Endothelial cell of umbilical vein (primary cell): Measurements from ENCODE around the gene DR1. TPM values are rescaled to one million over a fixed set of nuclear protein-coding genes. Genes with fewer than 3 reads are reported as not detected.

Source experiments
- BruUV-seq: library from RNA; stranded (reverse); fragments of 400-500 nt; replicated peaks from 2 replicates; lab custom pipeline; 2021; lab: Mats Ljungman, UMichigan
- CTCF ChIA-PET: fragments of 300-600, 350-600 bp; sonication (Branson Sonifier 250); formaldehyde crosslinking; loops from one replicate; lab custom pipeline; 2021; ENCODE audit warnings: antibody characterized with exemption, inconsistent platforms; lab: Charles Lee
- POLR2A ChIA-PET: fragments of 300-600, 350-600 bp; sonication (Branson Sonifier 250); formaldehyde crosslinking; loops from one replicate; lab custom pipeline; 2021; ENCODE audit warnings: antibody characterized with exemption, inconsistent platforms; lab: Charles Lee
- DNase-seq: peaks from one replicate; pipeline ENCODE4 v3.0.0-alpha.2; 2011; ENCODE audit warnings: low read depth, low spot score
- FAIRE-seq: peaks from 2 replicates; lab custom pipeline; 2011; peaks lifted over from hg19 to GRCh38; lab: Jason Lieb, UNC
- H2AFZ ChIP-seq: 2 replicates; pipeline ENCODE4 v1.6.0; 2012; ENCODE audit warnings: low read depth, low read length, control low read depth, inconsistent platforms
- H3K27ac ChIP-seq: 2 replicates; pipeline ENCODE4 v1.5.1; 2011; ENCODE audit warnings: low read depth, mild to moderate bottlenecking, control low read depth, low read length, moderate library complexity; ENCODE audit not compliant: insufficient read depth
- H3K27me3 ChIP-seq, 2 experiments: 2 replicates each; pipeline versions ENCODE4 v1.6.0 to v1.6.1; 2011; ENCODE audit warnings: low read length in 2 of 2, mixed read lengths in 1 of 2; ENCODE audit not compliant: control insufficient read depth in 2 of 2, insufficient read depth in 2 of 2
- H3K36me3 ChIP-seq, 2 experiments: 2 replicates in 1 of 2; 3 replicates in 1 of 2; pipeline ENCODE4 v1.5.1; 2011; ENCODE audit warnings: low read length in 2 of 2, mild to moderate bottlenecking in 1 of 2, moderate library complexity in 1 of 2; ENCODE audit not compliant: control insufficient read depth in 2 of 2, insufficient read depth in 2 of 2; ENCODE audit errors: extremely low read depth in 1 of 2
- H3K4me1 ChIP-seq: 3 replicates; pipeline ENCODE4 v1.5.1; 2011; ENCODE audit warnings: mild to moderate bottlenecking, low read length; ENCODE audit not compliant: control insufficient read depth, insufficient read depth; ENCODE audit errors: extremely low read depth
- H3K4me2 ChIP-seq: 2 replicates; pipeline ENCODE4 v1.6.1; 2011; ENCODE audit warnings: low read length, control low read depth, mixed read lengths; ENCODE audit not compliant: insufficient read depth
- H3K4me3 ChIP-seq, 3 experiments: fragments of 200-600 bp in 1 of 3; sonication (generic), shearing (Covaris generic) in 1 of 3; replicated peaks in 1 of 3; 2 replicates each; pipeline ENCODE4 v1.5.1; 2011 to 2016; ENCODE audit warnings: control low read depth in 3 of 3, low read length in 3 of 3, mild to moderate bottlenecking in 2 of 3, inconsistent platforms in 1 of 3, low read depth in 1 of 3, moderate library complexity in 1 of 3; ENCODE audit not compliant: insufficient read depth in 1 of 3
- H3K79me2 ChIP-seq: 2 replicates; pipeline ENCODE4 v1.6.0; 2012; ENCODE audit warnings: low read length, inconsistent platforms; ENCODE audit not compliant: control insufficient read depth, insufficient read depth
- H3K9ac ChIP-seq: replicated peaks from 2 replicates; pipeline ENCODE3; 2011; ENCODE audit warnings: low read length, control low read depth; ENCODE audit not compliant: insufficient read depth; ENCODE audit errors: extremely low read depth
- H3K9me1 ChIP-seq: replicated peaks from 3 replicates; pipeline ENCODE4 v1.6.0; 2011; ENCODE audit warnings: mild to moderate bottlenecking, low read length; ENCODE audit not compliant: control insufficient read depth, insufficient read depth; ENCODE audit errors: extremely low read depth
- H3K9me3 ChIP-seq: replicated peaks from 2 replicates; pipeline ENCODE4 v1.5.1; 2012; ENCODE audit warnings: low read length, inconsistent platforms; ENCODE audit not compliant: control insufficient read depth, insufficient read depth
- H4K20me1 ChIP-seq: replicated peaks from 2 replicates; pipeline ENCODE3; 2011; ENCODE audit warnings: mild to moderate bottlenecking, low read length; ENCODE audit not compliant: control insufficient read depth, insufficient read depth; ENCODE audit errors: extremely low read depth
- EZH2 ChIP-seq: IDR thresholded peaks from 2 replicates; pipeline ENCODE4 v1.6.1; 2012; ENCODE audit warnings: borderline replicate concordance, low read depth, mild to moderate bottlenecking, moderate library complexity, low read length, inconsistent platforms; ENCODE audit not compliant: severe bottlenecking
- FOS ChIP-seq: IDR thresholded peaks from 2 replicates; pipeline ENCODE4 v1.6.1; 2011; ENCODE audit warnings: mild to moderate bottlenecking, low read length, moderate library complexity, borderline replicate concordance; ENCODE audit not compliant: insufficient read depth
- GATA2 ChIP-seq: IDR thresholded peaks from 2 replicates; pipeline ENCODE4 v1.7.0; 2011; ENCODE audit warnings: low read depth, mild to moderate bottlenecking, moderate library complexity, mixed read lengths, low read length; ENCODE audit not compliant: insufficient read length, insufficient read depth
- MYC ChIP-seq: IDR thresholded peaks from one replicate; pipeline ENCODE4 v1.6.1; 2011; ENCODE audit warnings: mild to moderate bottlenecking, low read depth, low read length
- POLR2A ChIP-seq: IDR thresholded peaks from 2 replicates; pipeline ENCODE4 v1.6.1; 2012; ENCODE audit warnings: low read depth, mild to moderate bottlenecking, control low read depth, low read length
- POLR2AphosphoS5 ChIP-seq: IDR thresholded peaks from 2 replicates; pipeline ENCODE4 v1.6.1; 2012; ENCODE audit warnings: low read depth, mild to moderate bottlenecking, control low read depth, low read length, moderate library complexity; ENCODE audit not compliant: insufficient read depth
- dilution Hi-C: fragments of 300-500 bp; cut with MboI; formaldehyde crosslinking; loops from one replicate; pipeline ENCODE4 v1.15.0; 2019; ENCODE audit warnings: low sequenced_read_pairs; ENCODE audit not compliant: extremely low pct_ligation_motif_present
- intact Hi-C: fragments of 100-400 bp; cut with micrococcal nuclease; formaldehyde crosslinking; loops from one replicate; pipeline ENCODE4 v1.10.0; 2022
- polyA plus RNA-seq, 4 experiments: library from polyadenylated mRNA; depleted of rRNA in 3 of 4; stranded (reverse) in 3 of 4; unstranded in 1 of 4; fragments of >200 nt; gene quantifications; 2 replicates each; pipeline versions ENCODE4 v1.2.1 to v1.2.3, GENCODE V29; 2011 to 2012; ENCODE audit warnings: missing spikeins in 1 of 4
- total RNA-seq: library from RNA; stranded (reverse); gene quantifications from 2 replicates; pipeline ENCODE4 v1.2.3, GENCODE V29; 2021
- TF ChIP-seq, protein P1 (sequence below), 2 donors: IDR thresholded peaks; 1 replicate in 1 of 2; 2 replicates in 1 of 2; pipeline ENCODE4 v1.5.1; 2011; ENCODE audit warnings: low read length in 2 of 2, mild to moderate bottlenecking in 2 of 2, moderate library complexity in 2 of 2, control low read depth in 1 of 2, inconsistent platforms in 1 of 2, low read depth in 1 of 2; ENCODE audit not compliant: insufficient read depth in 1 of 2; ENCODE audit errors: extremely low read depth in 1 of 2
- TF ChIP-seq, protein P2 (sequence below): IDR thresholded peaks from 2 replicates; pipeline ENCODE4 v1.6.1; 2011; ENCODE audit not compliant: insufficient read depth, insufficient read length

Gene DR1
- total and polyA plus RNA-seq, 2 donors (not counting 3 experiments of a cell fraction or from before 2014, with no cell fraction given): 11.7 to 49.4 TPM

- Histone ChIP-seq H4K20me1 (no peaks in the 10 kb centered on the region), H3K9me1 (no peaks in the 10 kb centered on the region), H3K9me3 (no peaks in the 10 kb centered on the region), H3K4me2 (no peak overlapping the region), H3K4me1 (peaks cover 5% of the 10 kb centered on the region), H3K27me3 (no peaks in the 10 kb centered on the region), H2AFZ (no peak overlapping the region), H3K27ac (no peak overlapping the region), H3K9ac (no peak overlapping the region), H3K36me3 (no peaks in the 10 kb centered on the region), H3K79me2 (no peaks in the 10 kb centered on the region), H3K4me3 (no peak overlapping the region)
- TF ChIP-seq FOS (no peak), EZH2 (no peak), POLR2AphosphoS5 (no peak), POLR2A (no peak), GATA2 (no peak), MYC (no peak)
- TF ChIP-seq, protein P1, sequence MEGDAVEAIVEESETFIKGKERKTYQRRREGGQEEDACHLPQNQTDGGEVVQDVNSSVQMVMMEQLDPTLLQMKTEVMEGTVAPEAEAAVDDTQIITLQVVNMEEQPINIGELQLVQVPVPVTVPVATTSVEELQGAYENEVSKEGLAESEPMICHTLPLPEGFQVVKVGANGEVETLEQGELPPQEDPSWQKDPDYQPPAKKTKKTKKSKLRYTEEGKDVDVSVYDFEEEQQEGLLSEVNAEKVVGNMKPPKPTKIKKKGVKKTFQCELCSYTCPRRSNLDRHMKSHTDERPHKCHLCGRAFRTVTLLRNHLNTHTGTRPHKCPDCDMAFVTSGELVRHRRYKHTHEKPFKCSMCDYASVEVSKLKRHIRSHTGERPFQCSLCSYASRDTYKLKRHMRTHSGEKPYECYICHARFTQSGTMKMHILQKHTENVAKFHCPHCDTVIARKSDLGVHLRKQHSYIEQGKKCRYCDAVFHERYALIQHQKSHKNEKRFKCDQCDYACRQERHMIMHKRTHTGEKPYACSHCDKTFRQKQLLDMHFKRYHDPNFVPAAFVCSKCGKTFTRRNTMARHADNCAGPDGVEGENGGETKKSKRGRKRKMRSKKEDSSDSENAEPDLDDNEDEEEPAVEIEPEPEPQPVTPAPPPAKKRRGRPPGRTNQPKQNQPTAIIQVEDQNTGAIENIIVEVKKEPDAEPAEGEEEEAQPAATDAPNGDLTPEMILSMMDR (IDR thresholded peaks at IDR 0.05; ENCODE audit: extremely low read depth in 1 of 2, insufficient read depth in 1 of 2, low read depth in 1 of 2, low read length in 2 of 2): no peak
- TF ChIP-seq, protein P2, sequence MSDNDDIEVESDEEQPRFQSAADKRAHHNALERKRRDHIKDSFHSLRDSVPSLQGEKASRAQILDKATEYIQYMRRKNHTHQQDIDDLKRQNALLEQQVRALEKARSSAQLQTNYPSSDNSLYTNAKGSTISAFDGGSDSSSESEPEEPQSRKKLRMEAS: no peak
- ChIA-PET POLR2A (no interaction called here), CTCF (interaction anchor here (1.3 kb wide), 1 partner anchor 107 kb away, joined by 7 read pairs; no protein-coding TSS in a partner anchor)
- dilution Hi-C loops: no loop called here
- FAIRE-seq (no peak), DNase-seq (no peak)
- no TSS peak for BruUV-seq
- intact Hi-C loops: no loop called here
These were observed 65.3 kb downstream of the DR1 start for GRCh38 chr1:93411000-93411399.
